H9 (cell line): ENCODE measurements around the gene VWA5A. TPM values are rescaled to one million over a fixed set of nuclear protein-coding genes. Genes with fewer than 3 reads are reported as not detected.

Experiments used
- DNase-seq: peaks from one replicate; pipeline ENCODE4 v3.0.0-alpha.2; 2017
- H2AFZ ChIP-seq: one replicate; pipeline ENCODE4 v1.6.1; 2013; ENCODE audit warnings: mild to moderate bottlenecking, low read length, control low read depth, moderate library complexity
- H2AK5ac ChIP-seq: 2 replicates; pipeline ENCODE4 v1.6.1; 2013; ENCODE audit warnings: low read length, control low read depth, mixed read lengths; ENCODE audit not compliant: insufficient read length
- H2BK120ac ChIP-seq: one replicate; pipeline ENCODE4 v1.6.1; 2013; ENCODE audit warnings: low read depth, mild to moderate bottlenecking, low read length, control low read depth, inconsistent platforms; ENCODE audit not compliant: poor library complexity, severe bottlenecking
- H2BK12ac ChIP-seq: 2 replicates; pipeline ENCODE4 v1.6.1; 2013; ENCODE audit warnings: low read length, control low read depth, mixed read lengths, low read depth; ENCODE audit not compliant: insufficient read length
- H2BK15ac ChIP-seq: 2 replicates; pipeline ENCODE4 v1.6.1; 2013; ENCODE audit warnings: low read depth, low read length, control low read depth
- H2BK20ac ChIP-seq: one replicate; pipeline ENCODE4 v1.6.1; 2013; ENCODE audit warnings: low read depth, mild to moderate bottlenecking, low read length, control low read depth, inconsistent platforms; ENCODE audit not compliant: poor library complexity, severe bottlenecking
- H2BK5ac ChIP-seq: 2 replicates; pipeline ENCODE4 v1.6.1; 2013; ENCODE audit warnings: low read length, control low read depth, mixed read lengths; ENCODE audit not compliant: insufficient read length
- H3K14ac ChIP-seq: 2 replicates; pipeline ENCODE4 v1.6.1; 2013; ENCODE audit warnings: low read length, control low read depth; ENCODE audit not compliant: insufficient read depth
- H3K18ac ChIP-seq: 2 replicates; pipeline ENCODE4 v1.6.1; 2013; ENCODE audit warnings: low read depth, mild to moderate bottlenecking, mixed read lengths, low read length, control low read depth; ENCODE audit not compliant: insufficient read length
- H3K23ac ChIP-seq: 2 replicates; pipeline ENCODE4 v1.6.1; 2013; ENCODE audit warnings: low read length, control low read depth, mixed read lengths, low read depth; ENCODE audit not compliant: insufficient read length
- H3K23me2 ChIP-seq: 2 replicates; pipeline ENCODE4 v1.6.1; 2013; ENCODE audit warnings: low read depth, mild to moderate bottlenecking, mixed read lengths, low read length, control low read depth; ENCODE audit not compliant: insufficient read length, poor library complexity, severe bottlenecking
- H3K27ac ChIP-seq: 2 replicates; pipeline ENCODE4 v1.5.1; 2013; ENCODE audit warnings: low read length, control low read depth, mixed read lengths, low read depth; ENCODE audit not compliant: insufficient read length
- H3K27me3 ChIP-seq: 2 replicates; pipeline ENCODE4 v1.6.1; 2013; ENCODE audit warnings: low read length, control low read depth, inconsistent platforms; ENCODE audit not compliant: insufficient read depth
- H3K4ac ChIP-seq: 2 replicates; pipeline ENCODE4 v1.6.1; 2013; ENCODE audit warnings: low read depth, mild to moderate bottlenecking, control low read depth, inconsistent platforms, low read length, moderate library complexity
- H3K4me1 ChIP-seq: 2 replicates; pipeline ENCODE4 v1.6.1; 2013; ENCODE audit warnings: low read length, control low read depth, inconsistent platforms; ENCODE audit not compliant: insufficient read depth
- H3K4me2 ChIP-seq: 2 replicates; pipeline ENCODE4 v1.6.1; 2013; ENCODE audit warnings: low read length, control low read depth, mixed read lengths; ENCODE audit not compliant: insufficient read length, insufficient read depth
- H3K56ac ChIP-seq: 2 replicates; pipeline ENCODE4 v1.6.1; 2013; ENCODE audit warnings: low read depth, mild to moderate bottlenecking, mixed read lengths, low read length, control low read depth; ENCODE audit not compliant: insufficient read length
- H3K79me1 ChIP-seq: 2 replicates; pipeline ENCODE4 v1.6.1; 2013; ENCODE audit warnings: low read depth, mild to moderate bottlenecking, moderate library complexity, low read length, control low read depth, inconsistent platforms; ENCODE audit not compliant: insufficient read depth, poor library complexity, severe bottlenecking
- H3K79me2 ChIP-seq: 2 replicates; pipeline ENCODE4 v1.6.1; 2013; ENCODE audit warnings: low read length, control low read depth, inconsistent platforms; ENCODE audit not compliant: insufficient read depth
- H3K9ac ChIP-seq: 2 replicates; pipeline ENCODE4 v1.6.1; 2013; ENCODE audit warnings: low read length, control low read depth, mixed read lengths; ENCODE audit not compliant: insufficient read length; ENCODE audit errors: extremely low read depth
- H3K9me3 ChIP-seq: one replicate; pipeline ENCODE4 v1.6.1; 2013; ENCODE audit warnings: low read depth, low read length, inconsistent platforms; ENCODE audit not compliant: control insufficient read depth
- H3T11ph ChIP-seq: one replicate; pipeline ENCODE4 v1.6.1; 2013; ENCODE audit warnings: mild to moderate bottlenecking, low read length, control low read depth, inconsistent platforms
- H4K20me1 ChIP-seq: one replicate; pipeline ENCODE4 v1.6.1; 2013; ENCODE audit not compliant: control insufficient read depth, insufficient read length, insufficient read depth
- H4K5ac ChIP-seq: 2 replicates; pipeline ENCODE4 v1.6.1; 2013; ENCODE audit warnings: low read depth, mild to moderate bottlenecking, mixed read lengths, low read length, control low read depth; ENCODE audit not compliant: insufficient read length
- H4K8ac ChIP-seq: replicated peaks from 2 replicates; pipeline ENCODE4 v1.6.1; 2013; ENCODE audit warnings: low read length, control low read depth, mixed read lengths, low read depth; ENCODE audit not compliant: insufficient read length
- H4K91ac ChIP-seq: 2 replicates; pipeline ENCODE4 v1.6.1; 2013; ENCODE audit warnings: low read depth, mild to moderate bottlenecking, moderate library complexity, mixed read lengths, low read length, control low read depth; ENCODE audit not compliant: insufficient read length
- H3K27ac Mint-ChIP-seq, 3 experiments: 2 replicates in 2 of 3; 3 replicates in 1 of 3; pipeline ENCODE4 v1.8.0; 2020 to 2021; ENCODE audit warnings: mixed read lengths in 3 of 3, mild to moderate bottlenecking in 1 of 3, moderate library complexity in 1 of 3
- H3K27me3 Mint-ChIP-seq: 2 replicates; pipeline ENCODE4 v1.8.0; 2021; ENCODE audit warnings: low read depth, mild to moderate bottlenecking, moderate library complexity, mixed read lengths
- H3K36me3 Mint-ChIP-seq, 3 experiments: 2 replicates in 2 of 3; 3 replicates in 1 of 3; pipeline ENCODE4 v1.8.0; 2020 to 2021; ENCODE audit warnings: low read depth in 3 of 3, mixed read lengths in 3 of 3; ENCODE audit not compliant: insufficient read depth in 1 of 3
- H3K4me1 Mint-ChIP-seq, 2 experiments: 2 replicates each; pipeline ENCODE4 v1.8.0; 2020; ENCODE audit warnings: mixed read lengths in 2 of 2
- H3K4me3 Mint-ChIP-seq, 2 experiments: 2 replicates in 1 of 2; 3 replicates in 1 of 2; pipeline ENCODE4 v1.8.0; 2020 to 2021; ENCODE audit warnings: mild to moderate bottlenecking in 2 of 2, mixed read lengths in 2 of 2, moderate library complexity in 1 of 2
- H3K9me3 Mint-ChIP-seq, 2 experiments: 2 replicates in 1 of 2; 3 replicates in 1 of 2; pipeline ENCODE4 v1.8.0; 2020; ENCODE audit warnings: mild to moderate bottlenecking in 2 of 2, mixed read lengths in 2 of 2, moderate library complexity in 1 of 2
- total RNA-seq: library from RNA; stranded (reverse); gene quantifications from 2 replicates; pipeline ENCODE4 v1.2.1, GENCODE V29; 2021
- TF ChIP-seq, protein P1 (sequence below): fragments of 200-600 bp; sonication (generic); conservative IDR thresholded peaks from 3 replicates; pipeline ENCODE4 v1.8.0; 2021; ENCODE audit warnings: antibody characterized with exemption, mild to moderate bottlenecking

The VWA5A gene
- total RNA-seq, 1 experiment from 2014 or later = 15.6 TPM

GRCh38 chr11:124159481-124159880 is 44.2 kb downstream of the VWA5A start:
- Histone ChIP-seq H3K4me1 (no peaks in the 10 kb centered on the region), H2BK20ac (no peak overlapping the region), H3K79me1 (no peaks in the 10 kb centered on the region), H3K14ac (no peak overlapping the region), H3K56ac (no peak overlapping the region), H3K23me2 (no peaks in the 10 kb centered on the region), H3K79me2 (no peaks in the 10 kb centered on the region), H3K9me3 (no peaks in the 10 kb centered on the region), H2BK5ac (no peak overlapping the region), H2BK12ac (no peak overlapping the region), H4K91ac (no peak overlapping the region), H3K23ac (no peak overlapping the region), H3K27ac (no peak overlapping the region), H3K18ac (no peak overlapping the region), H2BK15ac (no peak overlapping the region), H4K20me1 (no peaks in the 10 kb centered on the region), H2AFZ (no peak overlapping the region), H3K4ac (no peak overlapping the region), H2BK120ac (no peak overlapping the region), H4K8ac (no peak overlapping the region), H4K5ac (no peak overlapping the region), H3K27me3 (peaks cover 2% of the 10 kb centered on the region; the same call in 1 of the 2 replicates), H3T11ph (no peak overlapping the region), H3K4me2 (no peak overlapping the region), H3K9ac (no peak overlapping the region), H2AK5ac (no peak overlapping the region)
- TF ChIP-seq, protein P1, sequence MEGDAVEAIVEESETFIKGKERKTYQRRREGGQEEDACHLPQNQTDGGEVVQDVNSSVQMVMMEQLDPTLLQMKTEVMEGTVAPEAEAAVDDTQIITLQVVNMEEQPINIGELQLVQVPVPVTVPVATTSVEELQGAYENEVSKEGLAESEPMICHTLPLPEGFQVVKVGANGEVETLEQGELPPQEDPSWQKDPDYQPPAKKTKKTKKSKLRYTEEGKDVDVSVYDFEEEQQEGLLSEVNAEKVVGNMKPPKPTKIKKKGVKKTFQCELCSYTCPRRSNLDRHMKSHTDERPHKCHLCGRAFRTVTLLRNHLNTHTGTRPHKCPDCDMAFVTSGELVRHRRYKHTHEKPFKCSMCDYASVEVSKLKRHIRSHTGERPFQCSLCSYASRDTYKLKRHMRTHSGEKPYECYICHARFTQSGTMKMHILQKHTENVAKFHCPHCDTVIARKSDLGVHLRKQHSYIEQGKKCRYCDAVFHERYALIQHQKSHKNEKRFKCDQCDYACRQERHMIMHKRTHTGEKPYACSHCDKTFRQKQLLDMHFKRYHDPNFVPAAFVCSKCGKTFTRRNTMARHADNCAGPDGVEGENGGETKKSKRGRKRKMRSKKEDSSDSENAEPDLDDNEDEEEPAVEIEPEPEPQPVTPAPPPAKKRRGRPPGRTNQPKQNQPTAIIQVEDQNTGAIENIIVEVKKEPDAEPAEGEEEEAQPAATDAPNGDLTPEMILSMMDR = no peak
- no peak for DNase-seq
- Mint-ChIP-seq H3K9me3 (no peaks in the 10 kb centered on the region; a peak in 1 of 5 replicates), H3K27ac (no peak overlapping the region), H3K27me3 (peaks cover 41% of the 10 kb centered on the region), H3K36me3 (no peaks in the 10 kb centered on the region; a peak in 1 of 7 replicates), H3K4me1 (peaks cover 6 to 11% of the 10 kb centered on the region in 2 experiments; a peak in 3 of 4 replicates), H3K4me3 (no peak overlapping the region; a peak in 1 of 5 replicates)
